Astrocyte (in vitro differentiated cells and primary cell): Measurements from ENCODE around the gene GAPVD1. TPM values are rescaled to one million over a fixed set of nuclear protein-coding genes. Genes with fewer than 3 reads are reported as not detected.

Experiments
- DNase-seq: peaks from one replicate; pipeline ENCODE4 v3.0.0-alpha.2; 2010; ENCODE audit warnings: low read depth
- FAIRE-seq: peaks from 2 replicates; lab custom pipeline; 2011; peaks lifted over from hg19 to GRCh38; lab: Jason Lieb, UNC
- H2AFZ ChIP-seq: 2 replicates; pipeline ENCODE4 v1.6.0; 2012; ENCODE audit warnings: low read depth, low read length, inconsistent platforms
- H3K27ac ChIP-seq: 2 replicates; pipeline ENCODE4 v1.5.1; 2011; ENCODE audit warnings: low read depth, low read length, inconsistent platforms
- H3K27me3 ChIP-seq: 2 replicates; pipeline ENCODE4 v1.6.0; 2011; ENCODE audit warnings: low read length, inconsistent platforms; ENCODE audit not compliant: insufficient read depth
- H3K36me3 ChIP-seq: 2 replicates; pipeline ENCODE4 v1.5.1; 2011; ENCODE audit warnings: low read length, inconsistent platforms; ENCODE audit not compliant: insufficient read depth
- H3K4me1 ChIP-seq: 2 replicates; pipeline ENCODE4 v1.5.1; 2011; ENCODE audit warnings: low read length, inconsistent platforms; ENCODE audit not compliant: insufficient read depth
- H3K4me2 ChIP-seq: 2 replicates; pipeline ENCODE4 v1.6.0; 2012; ENCODE audit warnings: low read length, inconsistent platforms
- H3K4me3 ChIP-seq: 2 replicates; pipeline ENCODE4 v1.5.1; 2011; ENCODE audit warnings: low read depth, mild to moderate bottlenecking, low read length, inconsistent platforms; ENCODE audit not compliant: insufficient read depth
- H3K79me2 ChIP-seq: 2 replicates; pipeline ENCODE4 v1.6.0; 2012; ENCODE audit warnings: mild to moderate bottlenecking, low read length, inconsistent platforms; ENCODE audit not compliant: insufficient read depth
- H3K9ac ChIP-seq: 2 replicates; pipeline ENCODE4 v1.6.0; 2012; ENCODE audit warnings: mild to moderate bottlenecking, low read length, inconsistent platforms
- H3K9me3 ChIP-seq: 2 replicates; pipeline ENCODE4 v1.5.1; 2012; ENCODE audit warnings: low read depth, mild to moderate bottlenecking, low read length, inconsistent platforms; ENCODE audit not compliant: insufficient read depth
- H4K20me1 ChIP-seq: 2 replicates; pipeline ENCODE4 v1.6.0; 2012; ENCODE audit warnings: low read length, inconsistent platforms; ENCODE audit not compliant: insufficient read depth
- H3K27ac Mint-ChIP-seq: one replicate; pipeline ENCODE4 v1.8.0; 2021; ENCODE audit warnings: mild to moderate bottlenecking, mixed read lengths; ENCODE audit not compliant: unreplicated experiment
- H3K27me3 Mint-ChIP-seq: one replicate; pipeline ENCODE4 v1.8.0; 2021; ENCODE audit warnings: low read depth, mixed read lengths; ENCODE audit not compliant: unreplicated experiment
- H3K36me3 Mint-ChIP-seq: one replicate; pipeline ENCODE4 v1.8.0; 2021; ENCODE audit warnings: low read depth, mixed read lengths; ENCODE audit not compliant: unreplicated experiment
- H3K4me1 Mint-ChIP-seq: one replicate; pipeline ENCODE4 v1.8.0; 2021; ENCODE audit warnings: low read depth, mixed read lengths; ENCODE audit not compliant: unreplicated experiment
- H3K4me3 Mint-ChIP-seq: one replicate; pipeline ENCODE4 v1.8.0; 2021; ENCODE audit warnings: mild to moderate bottlenecking, moderate library complexity, mixed read lengths; ENCODE audit not compliant: unreplicated experiment
- H3K9me3 Mint-ChIP-seq: one replicate; pipeline ENCODE4 v1.8.0; 2021; ENCODE audit warnings: mild to moderate bottlenecking, mixed read lengths; ENCODE audit not compliant: unreplicated experiment
- EZH2 ChIP-seq: IDR thresholded peaks from 2 replicates; pipeline ENCODE4 v1.6.1; 2012; ENCODE audit warnings: mild to moderate bottlenecking, low read length, inconsistent platforms; ENCODE audit not compliant: insufficient read depth
- total RNA-seq: library from RNA; stranded (reverse); gene quantifications from 2 replicates; pipeline ENCODE4 v1.2.1, GENCODE V29; 2021
- TF ChIP-seq, protein P1 (sequence below): IDR thresholded peaks from 2 replicates; pipeline ENCODE4 v1.5.1; 2011; ENCODE audit warnings: low read depth, mild to moderate bottlenecking, inconsistent platforms, low read length, moderate library complexity; ENCODE audit not compliant: insufficient read depth

The GAPVD1 gene
- total RNA-seq, 1 donor from 2014 or later: 54.4 TPM

DNA sequence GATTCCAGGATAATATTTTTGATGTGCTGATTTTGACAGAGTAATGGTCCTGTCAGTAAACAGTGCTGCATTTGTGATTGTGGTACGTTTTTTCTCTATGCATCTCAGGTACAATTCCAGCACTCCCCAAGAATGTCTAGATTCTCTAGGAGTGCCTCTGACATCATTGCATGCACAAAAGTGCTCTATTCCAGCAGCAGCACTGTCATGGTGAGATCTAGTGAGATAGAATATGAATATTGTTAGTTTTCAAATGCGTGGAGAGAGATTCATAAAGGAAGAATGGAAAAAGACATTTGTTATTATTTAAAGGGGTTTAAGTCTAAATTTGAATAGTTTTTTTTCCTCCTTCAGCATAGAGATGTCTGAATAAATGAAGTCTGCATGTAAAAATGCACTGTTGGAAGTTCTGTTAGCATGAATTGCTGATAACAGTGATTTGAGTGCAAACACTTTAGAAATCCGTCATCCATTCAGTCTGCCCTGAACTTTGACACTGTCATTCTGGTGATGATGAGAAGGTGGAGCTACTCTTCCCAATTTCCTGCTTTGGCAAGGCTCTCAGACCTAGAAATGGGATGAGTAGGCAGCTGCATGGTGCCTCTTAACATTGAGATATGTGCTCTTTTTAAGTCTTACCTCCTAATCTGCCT lies 84.6 kb downstream of the GAPVD1 start:
- H3K27ac ChIP-seq: no peak overlapping the region
- no peaks in the 10 kb centered on the region for H3K79me2 ChIP-seq
- H2AFZ ChIP-seq: no peak overlapping the region
- H4K20me1 ChIP-seq: no peaks in the 10 kb centered on the region
- Mint-ChIP-seq H3K9me3 (peaks cover 2% of the 10 kb centered on the region), H3K27me3 (no peaks in the 10 kb centered on the region), H3K4me1 (peaks cover 3% of the 10 kb centered on the region), H3K4me3 (no peak overlapping the region), H3K27ac (no peak overlapping the region), H3K36me3 (peaks cover 38% of the 10 kb centered on the region)
- H3K9me3 ChIP-seq: no peaks in the 10 kb centered on the region
- TF ChIP-seq, protein P1, sequence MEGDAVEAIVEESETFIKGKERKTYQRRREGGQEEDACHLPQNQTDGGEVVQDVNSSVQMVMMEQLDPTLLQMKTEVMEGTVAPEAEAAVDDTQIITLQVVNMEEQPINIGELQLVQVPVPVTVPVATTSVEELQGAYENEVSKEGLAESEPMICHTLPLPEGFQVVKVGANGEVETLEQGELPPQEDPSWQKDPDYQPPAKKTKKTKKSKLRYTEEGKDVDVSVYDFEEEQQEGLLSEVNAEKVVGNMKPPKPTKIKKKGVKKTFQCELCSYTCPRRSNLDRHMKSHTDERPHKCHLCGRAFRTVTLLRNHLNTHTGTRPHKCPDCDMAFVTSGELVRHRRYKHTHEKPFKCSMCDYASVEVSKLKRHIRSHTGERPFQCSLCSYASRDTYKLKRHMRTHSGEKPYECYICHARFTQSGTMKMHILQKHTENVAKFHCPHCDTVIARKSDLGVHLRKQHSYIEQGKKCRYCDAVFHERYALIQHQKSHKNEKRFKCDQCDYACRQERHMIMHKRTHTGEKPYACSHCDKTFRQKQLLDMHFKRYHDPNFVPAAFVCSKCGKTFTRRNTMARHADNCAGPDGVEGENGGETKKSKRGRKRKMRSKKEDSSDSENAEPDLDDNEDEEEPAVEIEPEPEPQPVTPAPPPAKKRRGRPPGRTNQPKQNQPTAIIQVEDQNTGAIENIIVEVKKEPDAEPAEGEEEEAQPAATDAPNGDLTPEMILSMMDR: no peak
- TF ChIP-seq EZH2: no peak
- DNase-seq: no peak
- no peak for FAIRE-seq
- H3K27me3 ChIP-seq: no peaks in the 10 kb centered on the region
- no peak overlapping the region for H3K4me3 ChIP-seq
- no peak overlapping the region for H3K4me2 ChIP-seq
- no peaks in the 10 kb centered on the region for H3K4me1 ChIP-seq
- H3K36me3 ChIP-seq: peaks cover 53% of the 10 kb centered on the region
- no peak overlapping the region for H3K9ac ChIP-seq

DNA sequence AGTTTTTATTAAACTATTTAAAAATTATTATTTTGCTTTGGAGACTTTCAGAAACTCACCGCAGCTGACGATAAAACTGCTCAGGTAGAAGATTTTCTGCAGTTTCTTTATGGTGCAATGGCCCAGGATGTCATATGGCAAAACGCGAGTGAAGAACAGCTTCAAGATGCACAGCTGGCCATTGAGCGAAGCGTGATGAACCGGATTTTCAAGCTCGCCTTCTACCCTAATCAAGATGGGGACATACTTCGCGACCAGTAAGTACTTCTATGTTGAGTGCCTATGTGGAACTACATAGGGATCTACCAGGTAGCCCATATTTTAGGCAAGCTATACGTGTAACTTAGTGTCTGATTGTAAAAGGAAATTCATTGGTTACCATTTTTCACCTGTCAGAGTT lies 94.0 kb downstream of the GAPVD1 start:
- Histone ChIP-seq H4K20me1 (peaks cover 12% of the 10 kb centered on the region), H3K9me3 (no peaks in the 10 kb centered on the region), H3K27me3 (no peaks in the 10 kb centered on the region), H3K9ac (no peak overlapping the region), H3K27ac (no peak overlapping the region), H3K4me2 (no peak overlapping the region), H3K4me1 (no peaks in the 10 kb centered on the region), H3K4me3 (no peak overlapping the region), H3K36me3 (peaks cover 48% of the 10 kb centered on the region), H2AFZ (no peak overlapping the region), H3K79me2 (no peaks in the 10 kb centered on the region)
- Mint-ChIP-seq H3K4me3 (no peak overlapping the region), H3K36me3 (peaks cover 27% of the 10 kb centered on the region), H3K9me3 (peaks cover 3% of the 10 kb centered on the region), H3K27ac (no peak overlapping the region), H3K4me1 (no peaks in the 10 kb centered on the region), H3K27me3 (no peaks in the 10 kb centered on the region)
- FAIRE-seq (no peak), DNase-seq (no peak)
- TF ChIP-seq, protein P1: no peak
- TF ChIP-seq EZH2: no peak

DNA sequence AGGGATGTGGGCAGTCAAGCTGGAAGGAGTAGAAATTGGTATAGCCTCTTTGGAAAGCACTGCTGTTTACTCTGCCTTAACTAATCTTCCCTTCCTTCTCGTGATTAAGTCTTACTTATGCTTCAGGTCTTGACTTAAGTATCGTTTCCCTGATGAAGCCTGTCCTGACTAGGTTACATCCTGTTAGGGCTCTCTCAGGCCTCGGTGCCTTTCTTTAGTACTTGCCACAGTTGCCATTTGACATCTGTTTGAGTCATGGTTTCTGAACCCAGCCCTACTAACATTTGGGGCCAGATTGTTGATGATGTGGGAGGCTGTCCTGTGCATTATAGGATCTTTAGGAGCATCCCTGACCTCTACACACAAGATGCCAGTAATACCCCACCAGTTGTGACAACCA lies 94.4 kb downstream of the GAPVD1 start:
- H3K9ac ChIP-seq: no peak overlapping the region
- Mint-ChIP-seq H3K4me1 (no peaks in the 10 kb centered on the region), H3K27me3 (no peaks in the 10 kb centered on the region), H3K36me3 (peaks cover 23% of the 10 kb centered on the region), H3K27ac (no peak overlapping the region), H3K9me3 (peaks cover 2% of the 10 kb centered on the region), H3K4me3 (no peak overlapping the region)
- no peaks in the 10 kb centered on the region for H3K4me1 ChIP-seq
- TF ChIP-seq, protein P1: no peak
- H3K27me3 ChIP-seq: no peaks in the 10 kb centered on the region
- H3K4me2 ChIP-seq: no peak overlapping the region
- H3K79me2 ChIP-seq: no peaks in the 10 kb centered on the region
- no peak overlapping the region for H3K4me3 ChIP-seq
- H4K20me1 ChIP-seq: peaks cover 12% of the 10 kb centered on the region
- H3K36me3 ChIP-seq: peaks cover 44% of the 10 kb centered on the region
- DNase-seq (no peak), FAIRE-seq (no peak)
- no peak overlapping the region for H3K27ac ChIP-seq
- H3K9me3 ChIP-seq: no peaks in the 10 kb centered on the region
- H2AFZ ChIP-seq: no peak overlapping the region
